ENCODE results near the gene ZC3H12D. TPM values are rescaled to one million over a fixed set of nuclear protein-coding genes. Genes with fewer than 3 reads are reported as not detected.
A peak's percentile ranks its signal among the peaks of the same experiment; 100 is the strongest.

The ZC3H12D gene
- total RNA-seq, 1 experiment from 2014 or later, result not detected

DNA sequence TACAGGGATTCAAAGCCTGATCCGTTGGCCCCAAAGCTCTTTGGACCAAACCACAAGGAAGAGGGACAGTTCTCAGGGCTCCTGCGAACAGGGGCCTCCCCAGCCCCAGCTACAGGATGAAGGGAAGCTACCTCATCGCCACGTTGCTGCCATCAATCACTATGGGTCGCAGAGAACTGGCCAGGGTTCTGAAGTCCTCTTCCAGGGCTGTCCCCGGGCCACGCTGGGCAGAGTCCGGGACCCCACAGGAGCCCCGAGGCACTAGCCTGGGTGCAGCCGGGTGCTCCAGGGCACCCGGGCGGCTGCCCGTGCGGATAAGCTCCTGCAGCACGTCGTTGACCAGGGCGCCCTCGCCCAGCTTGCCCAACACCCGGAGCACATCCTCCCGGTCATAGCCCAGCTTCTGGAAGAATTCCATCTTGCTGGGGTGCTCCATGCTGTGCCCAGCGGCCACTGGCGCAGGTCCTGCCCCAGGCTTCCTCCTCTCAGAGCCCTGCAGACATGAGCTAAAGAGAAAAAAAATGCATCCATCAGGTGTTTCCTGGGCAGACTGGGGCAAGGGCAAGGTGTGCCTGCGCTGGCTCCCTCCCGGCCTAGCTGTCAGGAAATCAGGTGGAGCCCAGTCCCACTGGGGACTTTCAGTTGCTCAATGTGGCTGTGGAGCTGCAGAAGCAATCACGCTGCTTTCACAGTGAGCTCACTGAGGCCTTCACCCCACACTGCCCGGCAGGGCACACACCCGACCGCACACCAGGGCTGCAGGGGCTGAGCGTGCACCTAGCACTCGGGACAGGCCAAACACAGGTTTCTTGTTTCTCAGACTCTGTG is 10.5 kb downstream of the ZC3H12D start:
- no peak for DNase-seq (ENCODE audit: unreplicated experiment)
- TF ChIP-seq, protein P1, sequence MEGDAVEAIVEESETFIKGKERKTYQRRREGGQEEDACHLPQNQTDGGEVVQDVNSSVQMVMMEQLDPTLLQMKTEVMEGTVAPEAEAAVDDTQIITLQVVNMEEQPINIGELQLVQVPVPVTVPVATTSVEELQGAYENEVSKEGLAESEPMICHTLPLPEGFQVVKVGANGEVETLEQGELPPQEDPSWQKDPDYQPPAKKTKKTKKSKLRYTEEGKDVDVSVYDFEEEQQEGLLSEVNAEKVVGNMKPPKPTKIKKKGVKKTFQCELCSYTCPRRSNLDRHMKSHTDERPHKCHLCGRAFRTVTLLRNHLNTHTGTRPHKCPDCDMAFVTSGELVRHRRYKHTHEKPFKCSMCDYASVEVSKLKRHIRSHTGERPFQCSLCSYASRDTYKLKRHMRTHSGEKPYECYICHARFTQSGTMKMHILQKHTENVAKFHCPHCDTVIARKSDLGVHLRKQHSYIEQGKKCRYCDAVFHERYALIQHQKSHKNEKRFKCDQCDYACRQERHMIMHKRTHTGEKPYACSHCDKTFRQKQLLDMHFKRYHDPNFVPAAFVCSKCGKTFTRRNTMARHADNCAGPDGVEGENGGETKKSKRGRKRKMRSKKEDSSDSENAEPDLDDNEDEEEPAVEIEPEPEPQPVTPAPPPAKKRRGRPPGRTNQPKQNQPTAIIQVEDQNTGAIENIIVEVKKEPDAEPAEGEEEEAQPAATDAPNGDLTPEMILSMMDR (IDR thresholded peaks at IDR 0.05; ENCODE audit: unreplicated experiment), result no peak
- Mint-ChIP-seq H3K4me1 (ENCODE audit: insufficient read depth, unreplicated experiment) (peaks cover 5% of the 10 kb centered on the region), H3K27ac (ENCODE audit: low read depth, unreplicated experiment) (no peak overlapping the region), H3K36me3 (ENCODE audit: insufficient read depth, unreplicated experiment) (no peaks in the 10 kb centered on the region), H3K9me3 (ENCODE audit: unreplicated experiment) (no peaks in the 10 kb centered on the region), H3K27me3 (ENCODE audit: insufficient read depth, unreplicated experiment) (no peaks in the 10 kb centered on the region), H3K4me3 (ENCODE audit: unreplicated experiment) (no peak overlapping the region)
- no TSS peak for BruUV-seq (replicated peaks)
- ChIA-PET POLR2A (interaction anchor here (1.1 kb wide), 1 partner anchor 22 kb away, joined by 6 read pairs; no protein-coding TSS in a partner anchor), CTCF (interaction anchor here (0.5 to 1.8 kb wide), 6 partner anchors 13 to 63 kb away, joined by 3 to 4 read pairs (median 4); no protein-coding TSS in a partner anchor)
- intact Hi-C loops (cut with micrococcal nuclease), result no loop called here

- peak; percentile 61 for DNase-seq (ENCODE audit: unreplicated experiment)
- CTCF ChIA-PET, result interaction anchor here (0.5 to 1.8 kb wide), 6 partner anchors 16 to 385 kb away, joined by 3 to 5 read pairs (median 4); no protein-coding TSS in a partner anchor
- Mint-ChIP-seq H3K9me3 (ENCODE audit: unreplicated experiment) (no peaks in the 10 kb centered on the region), H3K27ac (ENCODE audit: low read depth, unreplicated experiment) (no peak overlapping the region), H3K4me3 (ENCODE audit: unreplicated experiment) (no peak overlapping the region), H3K4me1 (ENCODE audit: insufficient read depth, unreplicated experiment) (no peaks in the 10 kb centered on the region), H3K36me3 (ENCODE audit: insufficient read depth, unreplicated experiment) (no peaks in the 10 kb centered on the region), H3K27me3 (ENCODE audit: insufficient read depth, unreplicated experiment) (no peaks in the 10 kb centered on the region)
- no TSS peak for BruUV-seq (replicated peaks)
- TF ChIP-seq, protein P1 (IDR thresholded peaks at IDR 0.05; ENCODE audit: unreplicated experiment), result no peak
- intact Hi-C loops (cut with micrococcal nuclease), result no loop called here
- POLR2A ChIA-PET, result interaction anchor here (1.1 kb wide), 1 partner anchor 23 kb away, joined by 6 read pairs; no protein-coding TSS in a partner anchor
Observed at GRCh38 chr6:149473080-149474052, 11.4 kb downstream of the ZC3H12D start.

- Mint-ChIP-seq H3K4me1 (ENCODE audit: insufficient read depth, unreplicated experiment) (no peaks in the 10 kb centered on the region), H3K27me3 (ENCODE audit: insufficient read depth, unreplicated experiment) (no peaks in the 10 kb centered on the region), H3K27ac (ENCODE audit: low read depth, unreplicated experiment) (no peak overlapping the region), H3K9me3 (ENCODE audit: unreplicated experiment) (no peaks in the 10 kb centered on the region), H3K36me3 (ENCODE audit: insufficient read depth, unreplicated experiment) (no peaks in the 10 kb centered on the region), H3K4me3 (ENCODE audit: unreplicated experiment) (no peak overlapping the region)
- ChIA-PET POLR2A (no interaction called here), CTCF (interaction anchor here (1.0 kb wide), 1 partner anchor 40 kb away, joined by 5 read pairs; no protein-coding TSS in a partner anchor)
- DNase-seq (ENCODE audit: unreplicated experiment), result no peak
- intact Hi-C loops (cut with micrococcal nuclease), result no loop called here
- TF ChIP-seq, protein P1 (IDR thresholded peaks at IDR 0.05; ENCODE audit: unreplicated experiment), result no peak
- BruUV-seq (replicated peaks), result no TSS peak
Observed at GRCh38 chr6:149472241-149472640, 12.6 kb downstream of the ZC3H12D start.

- no peaks in the 10 kb centered on the region for H3K4me1 Mint-ChIP-seq (ENCODE audit: insufficient read depth, unreplicated experiment)
- TF ChIP-seq, protein P1 (IDR thresholded peaks at IDR 0.05; ENCODE audit: unreplicated experiment), result no peak
- BruUV-seq (replicated peaks), result no TSS peak
- no peak overlapping the region for H3K4me3 Mint-ChIP-seq (ENCODE audit: unreplicated experiment)
- H3K27ac Mint-ChIP-seq (ENCODE audit: low read depth, unreplicated experiment), result no peak overlapping the region
- intact Hi-C loops (cut with micrococcal nuclease), result no loop called here
- POLR2A ChIA-PET, result no interaction called here
- H3K36me3 Mint-ChIP-seq (ENCODE audit: insufficient read depth, unreplicated experiment), result no peaks in the 10 kb centered on the region
- CTCF ChIA-PET, result no interaction called here
- H3K27me3 Mint-ChIP-seq (ENCODE audit: insufficient read depth, unreplicated experiment), result no peaks in the 10 kb centered on the region
- H3K9me3 Mint-ChIP-seq (ENCODE audit: unreplicated experiment), result no peaks in the 10 kb centered on the region
- DNase-seq (ENCODE audit: unreplicated experiment), result no peak
Observed at GRCh38 chr6:149471801-149472200, 13.0 kb downstream of the ZC3H12D start.
